ENCODE measurements around the gene KIAA0825. TPM values are rescaled to one million over a fixed set of nuclear protein-coding genes. Genes with fewer than 3 reads are reported as not detected.

Gene KIAA0825
- total and polyA plus RNA-seq, 2 of the 8 experiments (the other 6 are each of a cell fraction or from before 2014, with no cell fraction given): 0.60 to 1.0 TPM

DNA sequence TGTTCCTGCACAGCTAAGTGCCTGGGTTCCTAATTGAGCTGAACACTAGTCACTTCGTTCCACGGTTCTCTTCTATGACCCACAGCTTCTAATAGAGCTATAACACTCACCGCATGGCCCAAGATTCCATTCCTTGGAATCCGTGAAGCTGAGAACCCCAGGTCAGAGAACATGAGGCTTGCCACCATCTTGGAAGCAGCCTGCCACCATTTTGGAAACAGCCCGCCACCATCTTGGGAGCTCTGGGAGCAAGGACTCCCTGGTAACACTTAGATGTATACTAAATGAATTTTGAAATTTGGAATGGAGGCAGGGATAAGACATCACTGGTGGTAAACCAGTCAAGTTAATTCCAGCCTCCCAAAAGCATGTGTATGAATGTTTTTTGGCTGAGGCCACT, 60.4 kb downstream of the KIAA0825 start:
- H3K23me2 ChIP-seq (ENCODE audit: low read depth, low read length): no peaks in the 10 kb centered on the region
- H3K23ac ChIP-seq (ENCODE audit: insufficient read length): no peak overlapping the region
- no peak overlapping the region for H4K91ac ChIP-seq (replicated peaks; ENCODE audit: insufficient read length, low read length)
- no peak overlapping the region for H2AFZ ChIP-seq (ENCODE audit: low read length)
- no peak overlapping the region for H2BK120ac ChIP-seq (replicated peaks; ENCODE audit: low read depth, low read length)
- H2BK5ac ChIP-seq (ENCODE audit: low read depth, low read length): no peak overlapping the region
- H3K14ac ChIP-seq (ENCODE audit: insufficient read length): no peak overlapping the region
- ChIA-PET CTCF (ENCODE audit: partially characterized antibody) (interaction anchor here (0.6 to 1.0 kb wide), 2 partner anchors 52 to 96 kb away, joined by 3 read pairs; no protein-coding TSS in a partner anchor), POLR2A (ENCODE audit: partially characterized antibody) (no interaction called here)
- H4K5ac ChIP-seq (ENCODE audit: insufficient read length, low read depth, low read length): no peak overlapping the region
- no peak overlapping the region for H3K27ac ChIP-seq (ENCODE audit: low read depth, low read length)
- no peak overlapping the region for H2AK5ac ChIP-seq (ENCODE audit: low read depth, low read length)
- H2BK20ac ChIP-seq (ENCODE audit: low read length): no peak overlapping the region
- H3K4me3 ChIP-seq (ENCODE audit: extremely low read depth in 1 of 4, insufficient read depth in 2 of 4, low read depth in 3 of 4, low read length in 4 of 4): no peak overlapping the region
- H3K56ac ChIP-seq (replicated peaks; ENCODE audit: insufficient read length, low read depth, low read length): no peak overlapping the region
- H2BK15ac ChIP-seq (ENCODE audit: low read length): no peak overlapping the region
- no peaks in the 10 kb centered on the region for H3K79me1 ChIP-seq (ENCODE audit: low read depth, low read length)
- no peaks in the 10 kb centered on the region for H3K4me1 ChIP-seq (replicated peaks in 1 of 4; ENCODE audit: control insufficient read depth in 3 of 4, insufficient read depth in 4 of 4, low read length in 3 of 4)
- no peak overlapping the region for H4K8ac ChIP-seq (ENCODE audit: extremely low read depth, insufficient read depth, low read length)
- TF ChIP-seq RNF2 (IDR thresholded peaks at IDR 0.05; ENCODE audit: borderline replicate concordance, low read depth, low read length, missing control alignments, poor library complexity, severe bottlenecking) (no peak), YY1 (IDR thresholded peaks at IDR 0.05; ENCODE audit: low read depth, low read length) (peak; percentile 82)
- H4K20me1 ChIP-seq (replicated peaks in 1 of 2; ENCODE audit: control insufficient read depth in 1 of 2, insufficient read depth in 2 of 2, low read length in 2 of 2): no peaks in the 10 kb centered on the region
- H2BK12ac ChIP-seq (ENCODE audit: low read depth, low read length): no peak overlapping the region
- 93% methylated on average over 5 of the region's 5 CpGs; no CpG with 5 or more reads in 1 of the 2 experiments for WGBS, 2 experiments (ENCODE audit: extremely low coverage in 1 of 2, insufficient coverage in 1 of 2, insufficient read length in 1 of 2, insufficient replicate concordance in 2 of 2, low coverage in 1 of 2, low lambda C conversion rate in 2 of 2, missing lambda C conversion rate in 1 of 2)
- no peaks in the 10 kb centered on the region for H3K36me3 ChIP-seq (ENCODE audit: control insufficient read depth in 2 of 4, insufficient read depth in 4 of 4, low read length in 3 of 4)
- H3K18ac ChIP-seq (ENCODE audit: extremely low read depth, low read length): no peak overlapping the region
- H3K79me2 ChIP-seq (ENCODE audit: control insufficient read depth in 1 of 2, insufficient read depth in 2 of 2, low read length in 2 of 2): no peaks in the 10 kb centered on the region
- no peaks in the 10 kb centered on the region for H3K9me3 ChIP-seq (ENCODE audit: insufficient read depth in 2 of 2, low read depth in 1 of 2, low read length in 1 of 2)
- DNase-seq (ENCODE audit: low read depth in 1 of 2, low spot score in 2 of 2) (no peak), FAIRE-seq (no peak)
- H3K4ac ChIP-seq (replicated peaks; ENCODE audit: insufficient read length, low read depth, low read length): no peak overlapping the region
- no peak overlapping the region for H3K9ac ChIP-seq (replicated peaks in 1 of 4; ENCODE audit: extremely low read depth in 1 of 4, low read depth in 3 of 4, low read length in 3 of 4)
- no peaks in the 10 kb centered on the region for H3K27me3 ChIP-seq (replicated peaks in 1 of 4; ENCODE audit: control insufficient read depth in 3 of 4, extremely low read depth in 1 of 4, insufficient read depth in 3 of 4, low read length in 3 of 4)
- H3K4me2 ChIP-seq (ENCODE audit: insufficient read depth in 1 of 2, low read depth in 2 of 2, low read length in 2 of 2): no peak overlapping the region
